Right renal pelvis (tissue), 4 donors: ENCODE measurements around the gene ACR. TPM values are rescaled to one million over a fixed set of nuclear protein-coding genes. Genes with fewer than 3 reads are reported as not detected.

Experiments
- DNase-seq, 4 donors: peaks; one replicate each; pipeline ENCODE4 v3.0.0-alpha.2; 2013; ENCODE audit warnings: low read depth in 4 of 4, low spot score in 3 of 4, missing footprints in 1 of 4
- polyA plus RNA-seq, 4 donors: library from polyadenylated mRNA; unstranded; fragments of 120-200 nt; gene quantifications; one replicate each; pipeline ENCODE4 v1.2.1, GENCODE V29; 2013; ENCODE audit not compliant: insufficient read length in 4 of 4

Gene ACR
- polyA plus RNA-seq, 4 donors = 0.46 to 0.77 (median 0.55) TPM

DNA sequence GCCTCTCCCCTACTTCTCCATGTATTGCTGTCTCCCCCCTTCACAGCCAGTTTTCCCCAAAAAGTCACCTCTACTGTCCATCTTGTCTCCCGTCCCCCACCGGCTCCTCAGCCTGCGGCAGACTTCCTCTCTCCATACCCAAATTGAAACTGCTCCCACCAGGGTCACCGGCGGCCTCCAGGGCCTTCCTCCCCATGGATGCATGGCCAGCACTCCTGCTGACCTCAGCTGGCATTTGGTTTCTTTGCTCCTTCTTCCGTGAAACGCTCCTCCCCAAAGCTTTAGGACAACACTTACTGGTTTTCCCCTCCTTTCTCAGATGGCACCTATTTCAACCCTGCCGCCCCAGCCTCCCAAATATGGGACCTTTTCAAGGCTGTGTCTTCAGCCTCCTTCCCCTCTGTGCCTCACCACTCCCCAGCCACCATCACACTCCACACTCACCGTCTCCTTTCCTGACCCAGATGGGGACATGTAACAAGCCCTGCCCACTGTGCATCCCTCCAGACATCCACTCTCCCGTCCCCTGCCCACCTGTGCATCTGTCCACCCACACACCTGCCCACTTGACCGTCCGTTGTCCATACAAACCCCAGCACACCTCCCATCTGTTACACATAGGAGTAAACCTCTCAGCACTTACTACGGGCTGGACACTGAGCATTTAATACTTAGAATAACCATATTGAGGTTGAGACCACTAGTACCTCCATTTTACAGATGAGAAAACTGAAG is 21.5 kb upstream of the ACR start:
- DNase-seq = no peak

DNA sequence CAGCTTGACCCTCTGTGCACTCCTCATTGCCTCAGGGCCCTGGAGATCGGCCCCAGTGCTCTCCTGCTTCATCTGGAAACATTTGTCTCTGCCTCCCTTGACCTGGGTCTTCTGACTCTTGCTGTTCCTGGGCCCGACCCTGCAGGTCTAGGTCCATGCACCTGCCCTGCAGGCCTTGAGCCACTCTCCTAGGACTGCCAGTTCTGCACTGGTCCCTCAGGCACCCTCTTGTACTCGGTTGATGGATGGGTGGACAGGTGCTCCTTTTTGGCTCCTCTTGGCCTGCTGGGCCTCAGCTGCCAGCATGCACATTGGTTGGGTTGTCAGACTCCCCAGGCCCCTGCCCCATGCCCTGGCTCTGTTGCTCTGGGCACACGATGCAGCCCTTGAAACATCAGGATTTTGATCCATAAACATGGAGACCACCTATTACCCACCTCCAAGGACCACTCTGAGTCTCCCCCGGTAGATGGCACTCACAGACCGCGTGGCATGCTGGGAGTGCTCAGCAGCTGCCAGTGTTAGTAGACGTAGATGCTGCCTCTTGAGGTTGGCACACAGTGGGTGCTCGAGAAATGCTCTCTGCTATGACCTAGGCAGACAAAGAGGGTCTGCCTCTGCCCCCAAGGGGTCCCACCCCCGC is 20.2 kb upstream of the ACR start:
- no peak for DNase-seq

DNA sequence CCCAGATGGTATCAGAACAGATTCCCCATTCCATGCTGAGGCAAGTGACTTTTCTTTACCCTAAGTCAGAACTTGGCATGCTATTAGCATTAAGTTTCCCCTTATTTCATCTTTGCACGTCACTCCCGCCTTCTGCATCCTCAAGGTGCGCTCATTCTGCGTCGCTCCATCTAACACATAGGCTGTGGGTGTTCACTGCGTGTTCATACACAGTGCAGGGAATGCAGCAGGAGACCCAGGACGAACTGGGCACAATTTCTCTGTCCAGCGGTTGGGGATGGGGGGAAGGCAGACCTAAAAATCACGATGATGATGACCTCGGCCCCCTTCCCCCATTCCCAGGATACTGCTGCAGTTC is 19.7 kb upstream of the ACR start:
- no peak for DNase-seq

- no peak for DNase-seq
These were observed 18.1 kb upstream of the ACR start for GRCh38 chr22:50719814-50720300.

- no peak for DNase-seq
These were observed 17.4 kb upstream of the ACR start for GRCh38 chr22:50720301-50721256.

DNA sequence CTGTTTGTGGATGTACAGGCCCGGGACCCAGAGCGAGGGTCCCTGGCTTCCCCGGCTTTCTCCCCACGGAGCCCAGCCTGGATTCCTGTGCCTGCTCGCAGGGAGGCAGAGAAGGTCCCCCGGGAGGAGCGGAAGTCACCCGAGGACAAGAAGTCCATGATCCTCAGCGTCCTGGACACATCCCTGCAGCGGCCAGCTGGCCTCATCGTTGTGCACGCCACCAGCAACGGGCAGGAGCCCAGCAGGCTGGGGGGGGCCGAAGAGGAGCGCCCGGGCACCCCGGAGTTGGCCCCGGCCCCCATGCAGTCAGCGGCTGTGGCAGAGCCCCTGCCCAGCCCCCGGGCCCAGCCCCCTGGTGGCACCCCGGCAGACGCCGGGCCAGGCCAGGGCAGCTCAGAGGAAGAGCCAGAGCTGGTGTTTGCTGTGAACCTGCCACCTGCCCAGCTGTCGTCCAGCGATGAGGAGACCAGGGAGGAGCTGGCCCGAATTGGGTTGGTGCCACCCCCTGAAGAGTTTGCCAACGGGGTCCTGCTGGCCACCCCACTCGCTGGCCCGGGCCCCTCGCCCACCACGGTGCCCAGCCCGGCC is 16.7 kb upstream of the ACR start:
- DNase-seq = no peak

- no peak for DNase-seq
These were observed 15.8 kb upstream of the ACR start for GRCh38 chr22:50722048-50722701.

- DNase-seq = no peak
These were observed 15.1 kb upstream of the ACR start for GRCh38 chr22:50722716-50723428.

DNA sequence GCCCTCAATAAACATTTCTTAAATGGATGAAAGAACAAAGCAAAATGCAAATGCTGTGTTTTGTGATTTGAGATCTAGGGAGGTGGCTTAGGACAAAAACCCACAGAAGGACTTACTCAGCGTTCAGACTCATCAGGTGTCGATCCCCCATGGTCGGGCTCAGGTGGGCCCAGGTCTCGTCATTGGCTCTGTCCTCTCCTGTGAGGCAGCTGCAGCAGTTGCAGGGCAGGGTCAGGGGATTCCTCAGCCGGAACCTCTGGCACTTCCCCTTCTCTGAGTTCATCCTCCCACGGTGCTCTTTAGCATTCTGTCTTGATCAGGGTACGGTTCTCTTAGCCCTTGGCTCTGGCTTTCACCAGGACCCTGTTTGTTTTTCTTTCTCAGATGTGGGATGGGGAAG is 14.0 kb upstream of the ACR start:
- no peak for DNase-seq

DNA sequence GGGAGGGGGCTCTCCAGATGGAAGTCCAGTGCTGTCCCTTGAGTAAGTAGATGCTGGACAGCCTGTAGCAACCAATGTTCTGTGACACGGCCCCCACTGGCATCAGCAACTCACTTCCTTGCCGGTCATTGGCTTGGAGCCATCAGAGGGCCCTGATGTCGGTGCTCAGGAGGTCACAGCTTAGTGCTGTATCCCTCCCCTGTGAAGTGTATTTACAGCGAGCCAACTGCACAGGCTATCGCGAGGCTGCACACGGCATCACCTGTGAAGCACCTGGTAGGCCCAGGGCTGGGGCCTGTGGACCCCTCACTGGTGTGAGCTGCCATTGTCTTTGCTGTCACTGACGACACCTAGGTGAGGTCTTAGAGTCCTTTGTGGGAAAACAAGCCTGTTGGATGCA is 13.4 kb upstream of the ACR start:
- no peak for DNase-seq

- DNase-seq = no peak
These were observed 12.4 kb upstream of the ACR start for GRCh38 chr22:50725597-50725996.

GRCh38 chr22:50726643-50727340 is 11.2 kb upstream of the ACR start:
- DNase-seq = no peak

GRCh38 chr22:50727678-50728522 is 10.1 kb upstream of the ACR start:
- DNase-seq = no peak

DNA sequence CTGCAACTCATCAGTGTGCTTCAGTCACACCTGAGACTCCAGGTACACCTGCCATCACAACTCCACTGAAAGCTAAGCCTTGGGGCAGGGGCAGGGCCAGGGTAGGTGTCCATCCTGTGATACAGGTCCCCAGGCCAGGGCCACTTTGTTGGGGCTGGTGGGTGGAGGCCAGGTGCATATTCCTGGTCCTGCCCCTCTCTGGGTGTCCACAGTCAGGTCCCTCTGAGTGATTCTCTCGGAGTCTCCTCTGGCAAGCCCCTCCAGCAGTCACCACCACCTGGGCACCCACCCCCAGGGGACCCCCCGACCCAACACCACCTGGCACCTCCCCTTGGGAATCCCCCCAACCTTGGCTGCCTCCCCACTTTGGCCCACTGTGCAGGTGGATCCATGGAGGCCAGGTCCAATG is 9.5 kb upstream of the ACR start:
- DNase-seq = no peak

GRCh38 chr22:50729391-50730012 is 8.5 kb upstream of the ACR start:
- no peak for DNase-seq

DNA sequence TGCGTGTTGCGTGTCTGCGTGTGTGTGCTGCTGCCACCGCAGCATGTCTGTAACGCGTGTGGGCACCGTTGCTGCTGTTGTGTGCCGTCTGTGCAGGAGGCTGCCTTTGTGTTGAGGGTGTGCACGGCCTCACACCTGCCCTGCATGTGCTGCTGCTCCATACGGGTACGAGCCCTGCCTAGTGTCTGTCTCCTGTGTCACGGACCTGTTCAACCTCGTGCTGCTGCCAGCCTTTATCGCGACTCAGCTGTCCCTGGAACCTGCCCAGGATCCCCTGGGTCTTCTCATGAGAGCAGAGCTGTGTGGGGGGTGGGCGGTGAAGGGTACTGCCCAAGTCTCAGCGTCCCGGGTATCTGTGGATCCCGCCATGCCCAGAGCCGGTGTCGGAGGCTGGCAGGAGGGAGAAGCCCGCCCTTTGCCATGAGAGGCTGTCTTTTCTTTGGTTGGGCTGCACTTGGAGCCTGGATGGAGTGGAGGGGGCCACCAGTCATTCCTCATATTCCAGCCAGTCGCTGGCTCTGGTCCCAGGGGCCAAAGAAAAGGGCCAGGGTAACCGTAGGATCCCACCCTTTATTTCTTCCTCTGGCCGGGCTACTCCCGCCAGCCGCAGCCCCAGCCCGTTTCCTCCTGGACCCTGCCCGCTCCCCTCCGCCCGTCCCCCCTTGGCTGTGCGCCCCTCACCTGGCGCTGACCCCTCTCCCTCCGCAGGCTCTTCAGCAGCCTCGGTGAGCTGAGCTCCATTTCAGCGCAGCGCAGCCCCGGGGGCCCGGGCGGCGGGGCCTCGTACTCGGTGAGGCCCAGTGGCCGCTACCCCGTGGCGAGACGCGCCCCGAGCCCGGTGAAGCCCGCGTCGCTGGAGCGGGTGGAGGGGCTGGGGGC is 7.8 kb upstream of the ACR start:
- no peak for DNase-seq
